Measurements from ENCODE around the gene FBXO31.

DNA sequence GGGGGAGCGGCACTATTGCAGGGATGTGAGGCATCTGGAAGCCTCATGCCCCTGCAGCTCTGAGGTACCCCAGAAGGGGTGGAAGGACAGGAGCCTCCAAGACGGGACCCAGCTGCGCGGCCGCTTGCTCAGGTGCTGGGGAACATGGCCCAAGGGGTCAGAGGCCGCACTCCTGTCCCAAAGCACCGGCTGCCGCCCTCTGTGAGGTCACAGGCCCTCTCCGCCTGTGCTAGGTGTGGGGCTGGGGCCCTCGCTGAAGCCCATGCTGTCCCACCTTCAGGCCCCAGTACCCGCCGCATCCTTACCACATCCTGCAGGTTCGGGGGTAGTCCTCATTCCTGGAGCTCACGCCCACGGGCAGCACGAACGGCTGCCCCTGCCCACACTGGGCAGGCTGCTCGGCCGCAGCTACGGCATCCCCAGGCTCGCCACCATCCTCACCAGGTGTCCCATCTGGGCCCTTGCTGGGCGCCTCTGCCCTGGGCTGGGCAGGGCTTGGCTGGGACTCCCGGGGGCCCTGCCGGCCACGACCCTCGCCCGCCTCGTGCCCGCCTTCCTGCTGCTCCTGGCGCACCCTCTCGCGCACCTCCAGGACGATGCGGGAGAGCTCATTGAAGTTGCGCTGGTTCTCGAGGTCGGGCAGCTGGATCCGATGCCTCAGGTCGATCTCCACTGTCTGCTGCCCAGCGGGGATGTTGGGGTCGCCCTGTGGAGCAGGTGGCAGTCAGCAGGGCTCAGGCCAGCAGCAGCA lies 49.8 kb downstream of the FBXO31 start:
- TF ChIP-seq, protein P1, sequence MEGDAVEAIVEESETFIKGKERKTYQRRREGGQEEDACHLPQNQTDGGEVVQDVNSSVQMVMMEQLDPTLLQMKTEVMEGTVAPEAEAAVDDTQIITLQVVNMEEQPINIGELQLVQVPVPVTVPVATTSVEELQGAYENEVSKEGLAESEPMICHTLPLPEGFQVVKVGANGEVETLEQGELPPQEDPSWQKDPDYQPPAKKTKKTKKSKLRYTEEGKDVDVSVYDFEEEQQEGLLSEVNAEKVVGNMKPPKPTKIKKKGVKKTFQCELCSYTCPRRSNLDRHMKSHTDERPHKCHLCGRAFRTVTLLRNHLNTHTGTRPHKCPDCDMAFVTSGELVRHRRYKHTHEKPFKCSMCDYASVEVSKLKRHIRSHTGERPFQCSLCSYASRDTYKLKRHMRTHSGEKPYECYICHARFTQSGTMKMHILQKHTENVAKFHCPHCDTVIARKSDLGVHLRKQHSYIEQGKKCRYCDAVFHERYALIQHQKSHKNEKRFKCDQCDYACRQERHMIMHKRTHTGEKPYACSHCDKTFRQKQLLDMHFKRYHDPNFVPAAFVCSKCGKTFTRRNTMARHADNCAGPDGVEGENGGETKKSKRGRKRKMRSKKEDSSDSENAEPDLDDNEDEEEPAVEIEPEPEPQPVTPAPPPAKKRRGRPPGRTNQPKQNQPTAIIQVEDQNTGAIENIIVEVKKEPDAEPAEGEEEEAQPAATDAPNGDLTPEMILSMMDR (IDR thresholded peaks at IDR 0.05), result no peak
- TF ChIP-seq EP300 (IDR thresholded peaks at IDR 0.05), result no peak

Measured in ovary (tissue), 3 donors.